GM23338 (cell line): ENCODE data around the gene MTMR8. TPM values are rescaled to one million over a fixed set of nuclear protein-coding genes. Genes with fewer than 3 reads are reported as not detected.

Experiments used
- ATAC-seq: fragments of 200-7000 bp; cut with Tn5 transposase; 3 replicates; pipeline ENCODE4 v1.9.1; 2020
- DNase-seq: peaks from one replicate; pipeline ENCODE4 v3.0.0-alpha.2; 2015; ENCODE audit warnings: low spot score
- H2AFZ ChIP-seq: fragments of 200-600 bp; sonication (generic); 2 replicates; pipeline ENCODE4 v1.8.0; 2016; ENCODE audit warnings: antibody characterized with exemption, mild to moderate bottlenecking, moderate library complexity
- H3F3A ChIP-seq: fragments of 200-600 bp; sonication (generic); replicated peaks from 2 replicates; pipeline ENCODE4 v1.8.0; 2017; ENCODE audit warnings: antibody characterized with exemption, mixed run types, low read depth
- H3K27ac ChIP-seq: fragments of 200-600 bp; sonication (generic); 2 replicates; pipeline ENCODE4 v1.6.1; 2016; ENCODE audit warnings: low read depth
- H3K27me3 ChIP-seq: fragments of 200-600 bp; sonication (generic); 2 replicates; pipeline ENCODE4 v1.8.0; 2016; ENCODE audit warnings: mild to moderate bottlenecking, mixed run types, moderate library complexity; ENCODE audit not compliant: insufficient read depth
- H3K36me3 ChIP-seq: fragments of 200-600 bp; sonication (generic); 2 replicates; pipeline ENCODE4 v1.8.0; 2016; ENCODE audit warnings: mild to moderate bottlenecking; ENCODE audit not compliant: insufficient read depth
- H3K4me1 ChIP-seq: fragments of 200-600 bp; sonication (generic); 2 replicates; pipeline ENCODE4 v1.8.0; 2016; ENCODE audit warnings: mild to moderate bottlenecking, moderate library complexity; ENCODE audit not compliant: insufficient read depth
- H3K4me2 ChIP-seq: fragments of 200-600 bp; sonication (generic); 2 replicates; pipeline ENCODE4 v1.7.1; 2017; ENCODE audit warnings: mixed run types
- H3K4me3 ChIP-seq: fragments of 200-600 bp; sonication (generic); 2 replicates; pipeline ENCODE4 v1.6.1; 2016; ENCODE audit warnings: mixed run types
- H3K79me2 ChIP-seq: fragments of 200-600 bp; sonication (generic); replicated peaks from 2 replicates; pipeline ENCODE4 v1.8.0; 2017; ENCODE audit warnings: mild to moderate bottlenecking; ENCODE audit not compliant: insufficient read depth
- H3K9me2 ChIP-seq: fragments of 200-600 bp; sonication (generic); 2 replicates; pipeline ENCODE4 v1.8.0; 2017; ENCODE audit not compliant: insufficient read depth
- H4K20me1 ChIP-seq: fragments of 200-600 bp; sonication (generic); replicated peaks from 2 replicates; pipeline ENCODE4 v1.8.0; 2017; ENCODE audit warnings: mild to moderate bottlenecking; ENCODE audit not compliant: insufficient read depth
- H3K27ac Mint-ChIP-seq: 2 replicates; pipeline ENCODE4 v1.8.0; 2020; ENCODE audit warnings: inconsistent platforms, mild to moderate bottlenecking, moderate library complexity, mixed read lengths
- H3K27me3 Mint-ChIP-seq: 3 replicates; pipeline ENCODE4 v1.8.0; 2022; ENCODE audit warnings: low read depth, mild to moderate bottlenecking, moderate library complexity, mixed read lengths, inconsistent platforms; ENCODE audit not compliant: insufficient read depth, poor library complexity
- H3K36me3 Mint-ChIP-seq: 3 replicates; pipeline ENCODE4 v1.8.0; 2021; ENCODE audit warnings: low read depth, mild to moderate bottlenecking, inconsistent platforms, moderate library complexity, mixed read lengths
- H3K4me1 Mint-ChIP-seq: 3 replicates; pipeline ENCODE4 v1.8.0; 2020; ENCODE audit warnings: mild to moderate bottlenecking, inconsistent platforms, mixed read lengths
- H3K4me3 Mint-ChIP-seq: 3 replicates; pipeline ENCODE4 v1.8.0; 2021; ENCODE audit warnings: moderate library complexity, mild to moderate bottlenecking, inconsistent platforms, mixed read lengths
- H3K9me3 Mint-ChIP-seq: 3 replicates; pipeline ENCODE4 v1.8.0; 2020; ENCODE audit warnings: moderate library complexity, mild to moderate bottlenecking, inconsistent platforms, mixed read lengths
- CREB1 ChIP-seq: fragments of 250-450 bp; sonication (Bioruptor Pico); IDR thresholded peaks from 2 replicates; pipeline ENCODE4 v1.5.0; 2020; ENCODE audit warnings: low read depth, mild to moderate bottlenecking, moderate library complexity
- JUNB ChIP-seq: IDR thresholded peaks from one replicate; pipeline ENCODE4 v1.6.1; 2016; ENCODE audit warnings: antibody characterized with exemption; ENCODE audit not compliant: unreplicated experiment
- POLR2AphosphoS5 ChIP-seq: IDR thresholded peaks from 2 replicates; pipeline ENCODE4 v1.6.1; 2016; ENCODE audit warnings: antibody characterized with exemption, low read depth
- STAT1 ChIP-seq: IDR thresholded peaks from one replicate; pipeline ENCODE4 v1.6.1; 2016; ENCODE audit warnings: antibody characterized with exemption; ENCODE audit not compliant: unreplicated experiment
- ZNF114 ChIP-seq: fragments of 250-450 bp; sonication (Bioruptor Pico); IDR thresholded peaks from 2 replicates; pipeline ENCODE4 v1.5.0; 2020; ENCODE audit warnings: mild to moderate bottlenecking, moderate library complexity
- ZNF331 ChIP-seq: fragments of 250-450 bp; sonication (Bioruptor Pico); IDR thresholded peaks from 2 replicates; pipeline ENCODE4 v1.5.0; 2020; ENCODE audit warnings: low read depth, mild to moderate bottlenecking, moderate library complexity
- long read RNA-seq: library from polyadenylated mRNA; unstranded; transcript quantifications from one replicate; pipeline ENCODE4 v2.0.0, GENCODE V29; 2020; ENCODE audit not compliant: unreplicated experiment
- polyA plus RNA-seq: library from polyadenylated mRNA; unstranded; fragments of >200 nt; fragmentation: Nextera tagmentation; extraction: Ambion mirVana; gene quantifications from 2 replicates; pipeline ENCODE4 v1.2.1, GENCODE V29; 2016
- total RNA-seq: library from RNA; depleted of rRNA; stranded (reverse); fragments of >200 nt; shearing (Covaris generic); gene quantifications from 2 replicates; pipeline ENCODE4 v1.2.3, GENCODE V29; 2014; rRNA removed
- TF ChIP-seq, protein P1 (sequence below): IDR thresholded peaks from 2 replicates; pipeline ENCODE4 v1.6.1; 2016; ENCODE audit warnings: antibody characterized with exemption
- TF ChIP-seq, protein P2 (sequence below): fragments of 250-450 bp; sonication (Bioruptor Pico); IDR thresholded peaks from 2 replicates; pipeline ENCODE4 v1.5.0; 2020; ENCODE audit warnings: mild to moderate bottlenecking, moderate library complexity
- TF ChIP-seq, protein P3 (sequence below): IDR thresholded peaks from one replicate; pipeline ENCODE4 v1.6.1; 2018; ENCODE audit warnings: antibody characterized with exemption; ENCODE audit not compliant: unreplicated experiment

The MTMR8 gene
- total RNA-seq (2.8 and 8.8 TPM in 2 replicates), polyA plus RNA-seq (3.4 and 5.6 TPM in 2 replicates)
- long read RNA-seq, partial matches to known transcripts: 1 of 3 reads
- long read RNA-seq, other reads (novel, unspliced or antisense): 2 of 3 reads

DNA sequence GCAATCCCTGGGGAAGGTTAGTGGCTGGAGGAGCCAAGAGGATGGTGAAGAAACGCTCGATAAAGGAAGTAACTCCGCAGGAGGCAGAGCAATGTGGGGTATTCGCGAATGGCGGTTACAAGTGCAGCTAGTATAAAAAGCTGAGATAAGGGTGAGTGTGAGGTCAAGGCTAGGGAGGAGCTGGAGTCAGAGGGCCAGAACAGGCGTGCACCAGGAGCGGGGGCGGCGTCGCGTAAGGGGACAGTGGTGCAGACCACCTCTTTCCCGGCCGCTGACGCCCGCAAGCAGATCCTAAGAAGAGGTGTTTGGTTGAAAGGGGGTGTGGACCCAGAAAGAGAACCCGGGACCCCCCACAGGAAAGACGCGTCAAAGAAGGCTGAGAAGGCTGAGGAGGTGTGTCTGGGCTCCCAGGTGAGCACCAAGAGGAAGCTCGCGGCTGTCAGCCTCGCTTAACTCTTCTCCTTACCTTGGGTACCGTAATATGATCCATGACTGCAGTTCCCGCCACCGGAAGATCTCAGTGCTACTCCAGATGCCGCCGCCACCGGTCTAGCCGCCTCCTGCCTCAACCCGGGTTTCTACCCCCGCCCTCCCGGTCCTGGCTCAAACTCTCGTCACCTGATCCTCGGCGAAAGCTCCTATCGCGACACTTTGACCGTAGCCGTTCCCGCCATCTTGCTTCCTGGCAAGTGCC, at the start of gene MTMR8:
TSS of gene MTMR8 (minus strand) at position 579 of the 694 bp plus-strand sequence. CDS start at position 490, 89 bp downstream.
- Histone ChIP-seq H3F3A (no peaks in the 10 kb centered on the region), H2AFZ (peak within 1 kb of the TSS; percentile 83), H3K27ac (no peak within 1 kb of the TSS), H3K36me3 (no peaks in the 10 kb centered on the region), H3K9me2 (no peaks in the 10 kb centered on the region), H3K4me1 (peaks cover 4% of the 10 kb centered on the region; the same call in 1 of the 2 replicates), H4K20me1 (no peaks in the 10 kb centered on the region), H3K4me3 (peak within 1 kb of the TSS; percentile 70), H3K27me3 (no peaks in the 10 kb centered on the region), H3K4me2 (peak within 1 kb of the TSS; percentile 85), H3K79me2 (peaks cover 16% of the 10 kb centered on the region; the same call in 1 of the 2 replicates)
- Mint-ChIP-seq H3K36me3 (no peaks in the 10 kb centered on the region), H3K4me1 (peaks cover 12% of the 10 kb centered on the region; the same call in 2 of the 3 replicates), H3K27me3 (peaks cover 2% of the 10 kb centered on the region), H3K4me3 (peak within 1 kb of the TSS; percentile 91), H3K27ac (peak within 1 kb of the TSS; percentile 88), H3K9me3 (no peaks in the 10 kb centered on the region; the same call in 2 of the 3 replicates)
- no peak for TF ChIP-seq STAT1
- TF ChIP-seq, protein P1, sequence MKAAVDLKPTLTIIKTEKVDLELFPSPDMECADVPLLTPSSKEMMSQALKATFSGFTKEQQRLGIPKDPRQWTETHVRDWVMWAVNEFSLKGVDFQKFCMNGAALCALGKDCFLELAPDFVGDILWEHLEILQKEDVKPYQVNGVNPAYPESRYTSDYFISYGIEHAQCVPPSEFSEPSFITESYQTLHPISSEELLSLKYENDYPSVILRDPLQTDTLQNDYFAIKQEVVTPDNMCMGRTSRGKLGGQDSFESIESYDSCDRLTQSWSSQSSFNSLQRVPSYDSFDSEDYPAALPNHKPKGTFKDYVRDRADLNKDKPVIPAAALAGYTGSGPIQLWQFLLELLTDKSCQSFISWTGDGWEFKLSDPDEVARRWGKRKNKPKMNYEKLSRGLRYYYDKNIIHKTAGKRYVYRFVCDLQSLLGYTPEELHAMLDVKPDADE: peak; percentile 58; the same call in 1 of the 2 replicates
- peak; percentile 88 for DNase-seq
- ATAC-seq: peak; percentile 97

DNA sequence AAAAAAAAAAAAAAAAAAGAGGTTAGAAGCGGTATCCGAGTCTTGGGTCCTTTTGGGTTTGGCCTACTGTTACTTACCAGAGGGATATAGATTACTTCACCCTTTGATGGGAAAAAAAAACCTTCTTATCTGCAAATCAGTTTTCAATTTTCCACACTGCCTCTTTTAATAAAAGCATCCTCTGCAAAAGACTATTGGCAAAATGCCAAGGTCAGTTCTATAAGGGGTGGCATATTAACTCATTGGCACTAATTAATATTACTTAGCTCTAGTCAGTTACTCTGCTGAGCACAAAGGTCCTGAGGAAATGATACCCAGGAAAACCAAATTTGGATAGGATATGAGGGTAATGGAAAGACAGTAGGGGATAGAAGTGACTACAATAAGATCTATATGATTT, 44.3 kb upstream of the MTMR8 start:
- Mint-ChIP-seq H3K9me3 (no peaks in the 10 kb centered on the region), H3K27me3 (no peaks in the 10 kb centered on the region), H3K36me3 (no peaks in the 10 kb centered on the region), H3K27ac (no peak overlapping the region), H3K4me3 (no peak overlapping the region), H3K4me1 (peaks cover 4% of the 10 kb centered on the region; the same call in 1 of the 3 replicates)
- Histone ChIP-seq H3K9me2 (no peaks in the 10 kb centered on the region), H3K79me2 (no peaks in the 10 kb centered on the region), H3K36me3 (no peaks in the 10 kb centered on the region), H3K4me3 (no peak overlapping the region), H4K20me1 (no peaks in the 10 kb centered on the region), H3F3A (no peaks in the 10 kb centered on the region), H2AFZ (no peak overlapping the region), H3K4me1 (no peaks in the 10 kb centered on the region; the same call in 1 of the 2 replicates), H3K27me3 (no peaks in the 10 kb centered on the region), H3K27ac (no peak overlapping the region), H3K4me2 (no peak overlapping the region)
- ATAC-seq (no peak), DNase-seq (no peak)
- no peak for TF ChIP-seq JUNB
- TF ChIP-seq ZNF331 (CRISPR knock-in tag): no peak
- TF ChIP-seq, protein P2, sequence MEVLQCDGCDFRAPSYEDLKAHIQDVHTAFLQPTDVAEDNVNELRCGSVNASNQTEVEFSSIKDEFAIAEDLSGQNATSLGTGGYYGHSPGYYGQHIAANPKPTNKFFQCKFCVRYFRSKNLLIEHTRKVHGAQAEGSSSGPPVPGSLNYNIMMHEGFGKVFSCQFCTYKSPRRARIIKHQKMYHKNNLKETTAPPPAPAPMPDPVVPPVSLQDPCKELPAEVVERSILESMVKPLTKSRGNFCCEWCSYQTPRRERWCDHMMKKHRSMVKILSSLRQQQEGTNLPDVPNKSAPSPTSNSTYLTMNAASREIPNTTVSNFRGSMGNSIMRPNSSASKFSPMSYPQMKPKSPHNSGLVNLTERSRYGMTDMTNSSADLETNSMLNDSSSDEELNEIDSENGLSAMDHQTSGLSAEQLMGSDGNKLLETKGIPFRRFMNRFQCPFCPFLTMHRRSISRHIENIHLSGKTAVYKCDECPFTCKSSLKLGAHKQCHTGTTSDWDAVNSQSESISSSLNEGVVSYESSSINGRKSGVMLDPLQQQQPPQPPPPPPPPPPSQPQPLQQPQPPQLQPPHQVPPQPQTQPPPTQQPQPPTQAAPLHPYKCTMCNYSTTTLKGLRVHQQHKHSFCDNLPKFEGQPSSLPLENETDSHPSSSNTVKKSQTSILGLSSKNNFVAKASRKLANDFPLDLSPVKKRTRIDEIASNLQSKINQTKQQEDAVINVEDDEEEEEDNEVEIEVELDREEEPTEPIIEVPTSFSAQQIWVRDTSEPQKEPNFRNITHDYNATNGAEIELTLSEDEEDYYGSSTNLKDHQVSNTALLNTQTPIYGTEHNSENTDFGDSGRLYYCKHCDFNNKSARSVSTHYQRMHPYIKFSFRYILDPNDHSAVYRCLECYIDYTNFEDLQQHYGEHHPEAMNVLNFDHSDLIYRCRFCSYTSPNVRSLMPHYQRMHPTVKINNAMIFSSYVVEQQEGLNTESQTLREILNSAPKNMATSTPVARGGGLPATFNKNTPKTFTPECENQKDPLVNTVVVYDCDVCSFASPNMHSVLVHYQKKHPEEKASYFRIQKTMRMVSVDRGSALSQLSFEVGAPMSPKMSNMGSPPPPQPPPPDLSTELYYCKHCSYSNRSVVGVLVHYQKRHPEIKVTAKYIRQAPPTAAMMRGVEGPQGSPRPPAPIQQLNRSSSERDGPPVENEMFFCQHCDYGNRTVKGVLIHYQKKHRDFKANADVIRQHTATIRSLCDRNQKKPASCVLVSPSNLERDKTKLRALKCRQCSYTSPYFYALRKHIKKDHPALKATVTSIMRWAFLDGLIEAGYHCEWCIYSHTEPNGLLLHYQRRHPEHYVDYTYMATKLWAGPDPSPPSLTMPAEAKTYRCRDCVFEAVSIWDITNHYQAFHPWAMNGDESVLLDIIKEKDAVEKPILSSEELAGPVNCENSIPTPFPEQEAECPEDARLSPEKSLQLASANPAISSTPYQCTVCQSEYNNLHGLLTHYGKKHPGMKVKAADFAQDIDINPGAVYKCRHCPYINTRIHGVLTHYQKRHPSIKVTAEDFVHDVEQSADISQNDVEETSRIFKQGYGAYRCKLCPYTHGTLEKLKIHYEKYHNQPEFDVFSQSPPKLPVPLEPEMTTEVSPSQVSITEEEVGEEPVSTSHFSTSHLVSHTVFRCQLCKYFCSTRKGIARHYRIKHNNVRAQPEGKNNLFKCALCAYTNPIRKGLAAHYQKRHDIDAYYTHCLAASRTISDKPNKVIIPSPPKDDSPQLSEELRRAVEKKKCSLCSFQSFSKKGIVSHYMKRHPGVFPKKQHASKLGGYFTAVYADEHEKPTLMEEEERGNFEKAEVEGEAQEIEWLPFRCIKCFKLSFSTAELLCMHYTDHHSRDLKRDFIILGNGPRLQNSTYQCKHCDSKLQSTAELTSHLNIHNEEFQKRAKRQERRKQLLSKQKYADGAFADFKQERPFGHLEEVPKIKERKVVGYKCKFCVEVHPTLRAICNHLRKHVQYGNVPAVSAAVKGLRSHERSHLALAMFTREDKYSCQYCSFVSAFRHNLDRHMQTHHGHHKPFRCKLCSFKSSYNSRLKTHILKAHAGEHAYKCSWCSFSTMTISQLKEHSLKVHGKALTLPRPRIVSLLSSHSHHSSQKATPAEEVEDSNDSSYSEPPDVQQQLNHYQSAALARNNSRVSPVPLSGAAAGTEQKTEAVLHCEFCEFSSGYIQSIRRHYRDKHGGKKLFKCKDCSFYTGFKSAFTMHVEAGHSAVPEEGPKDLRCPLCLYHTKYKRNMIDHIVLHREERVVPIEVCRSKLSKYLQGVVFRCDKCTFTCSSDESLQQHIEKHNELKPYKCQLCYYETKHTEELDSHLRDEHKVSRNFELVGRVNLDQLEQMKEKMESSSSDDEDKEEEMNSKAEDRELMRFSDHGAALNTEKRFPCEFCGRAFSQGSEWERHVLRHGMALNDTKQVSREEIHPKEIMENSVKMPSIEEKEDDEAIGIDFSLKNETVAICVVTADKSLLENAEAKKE (CRISPR knock-in tag): no peak
- no peak for TF ChIP-seq CREB1 (CRISPR knock-in tag)
- no peak for TF ChIP-seq POLR2AphosphoS5
- TF ChIP-seq, protein P3, sequence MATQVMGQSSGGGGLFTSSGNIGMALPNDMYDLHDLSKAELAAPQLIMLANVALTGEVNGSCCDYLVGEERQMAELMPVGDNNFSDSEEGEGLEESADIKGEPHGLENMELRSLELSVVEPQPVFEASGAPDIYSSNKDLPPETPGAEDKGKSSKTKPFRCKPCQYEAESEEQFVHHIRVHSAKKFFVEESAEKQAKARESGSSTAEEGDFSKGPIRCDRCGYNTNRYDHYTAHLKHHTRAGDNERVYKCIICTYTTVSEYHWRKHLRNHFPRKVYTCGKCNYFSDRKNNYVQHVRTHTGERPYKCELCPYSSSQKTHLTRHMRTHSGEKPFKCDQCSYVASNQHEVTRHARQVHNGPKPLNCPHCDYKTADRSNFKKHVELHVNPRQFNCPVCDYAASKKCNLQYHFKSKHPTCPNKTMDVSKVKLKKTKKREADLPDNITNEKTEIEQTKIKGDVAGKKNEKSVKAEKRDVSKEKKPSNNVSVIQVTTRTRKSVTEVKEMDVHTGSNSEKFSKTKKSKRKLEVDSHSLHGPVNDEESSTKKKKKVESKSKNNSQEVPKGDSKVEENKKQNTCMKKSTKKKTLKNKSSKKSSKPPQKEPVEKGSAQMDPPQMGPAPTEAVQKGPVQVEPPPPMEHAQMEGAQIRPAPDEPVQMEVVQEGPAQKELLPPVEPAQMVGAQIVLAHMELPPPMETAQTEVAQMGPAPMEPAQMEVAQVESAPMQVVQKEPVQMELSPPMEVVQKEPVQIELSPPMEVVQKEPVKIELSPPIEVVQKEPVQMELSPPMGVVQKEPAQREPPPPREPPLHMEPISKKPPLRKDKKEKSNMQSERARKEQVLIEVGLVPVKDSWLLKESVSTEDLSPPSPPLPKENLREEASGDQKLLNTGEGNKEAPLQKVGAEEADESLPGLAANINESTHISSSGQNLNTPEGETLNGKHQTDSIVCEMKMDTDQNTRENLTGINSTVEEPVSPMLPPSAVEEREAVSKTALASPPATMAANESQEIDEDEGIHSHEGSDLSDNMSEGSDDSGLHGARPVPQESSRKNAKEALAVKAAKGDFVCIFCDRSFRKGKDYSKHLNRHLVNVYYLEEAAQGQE: no peak
- TF ChIP-seq ZNF114 (CRISPR knock-in tag): no peak
